Cerebellar nuclear complex (tissue), 1 donor: ENCODE results near the gene CHP1.
"Not testable (repeated sequence)": the region's sequence is repeated elsewhere in the genome, so short reads cannot be mapped to it uniquely, and the experiment has no call there.

Source experiments
- DNase-seq, 2 experiments: peaks; one replicate each; lab custom pipeline; 2025; lab: John Stamatoyannopoulos, UW

Gene CHP1

GRCh38 chr15:41230650-41231421, at the start of gene CHP1, which contains the start of gene EXD1:
TSS of gene CHP1 (plus strand) at chr15:41231268. CDS start at chr15:41231383, 115 bp downstream.
TSS of gene EXD1 (minus strand) at chr15:41230757. CDS start at chr15:41226575, 4,182 bp downstream.
- DNase-seq: peak; percentile 54 to 82

- DNase-seq: no peak
Observed at GRCh38 chr15:41182266-41182665, 48.8 kb upstream of the CHP1 start.

- no peak for DNase-seq
Observed at GRCh38 chr15:41183581-41183980, 47.5 kb upstream of the CHP1 start.

GRCh38 chr15:41194444-41194843, 36.6 kb upstream of the CHP1 start:
- no peak for DNase-seq

GRCh38 chr15:41199470-41199869, 31.6 kb upstream of the CHP1 start:
- DNase-seq: no peak

GRCh38 chr15:41203395-41203794, 27.7 kb upstream of the CHP1 start:
- DNase-seq: no peak

- DNase-seq: no peak
Observed at GRCh38 chr15:41205315-41205714, 25.8 kb upstream of the CHP1 start.

- DNase-seq: no peak
Observed at GRCh38 chr15:41207687-41208448, 23.2 kb upstream of the CHP1 start.

GRCh38 chr15:41215708-41216107, 15.4 kb upstream of the CHP1 start:
- DNase-seq: no peak

GRCh38 chr15:41218851-41219250, 12.2 kb upstream of the CHP1 start:
- DNase-seq: no peak

GRCh38 chr15:41219381-41219780, 11.7 kb upstream of the CHP1 start:
- no peak for DNase-seq

- no peak for DNase-seq
Observed at GRCh38 chr15:41230345-41230649, 771 bp upstream of the CHP1 start.

GRCh38 chr15:41231422-41232226, 556 bp downstream of the CHP1 start:
- DNase-seq: no peak

- DNase-seq: no peak
Observed at GRCh38 chr15:41233367-41233771, 2.3 kb downstream of the CHP1 start.

- DNase-seq: not testable (repeated sequence)
Observed at GRCh38 chr15:41235228-41235627, 4.2 kb downstream of the CHP1 start.

- no peak for DNase-seq
Observed at GRCh38 chr15:41235929-41236328, 4.9 kb downstream of the CHP1 start.

- DNase-seq: no peak
Observed at GRCh38 chr15:41238100-41238499, 7.0 kb downstream of the CHP1 start.

GRCh38 chr15:41241221-41241964, 10.3 kb downstream of the CHP1 start:
- no peak for DNase-seq

- DNase-seq: not testable (repeated sequence)
Observed at GRCh38 chr15:41250745-41251144, 19.7 kb downstream of the CHP1 start.

GRCh38 chr15:41251411-41251810, 20.3 kb downstream of the CHP1 start:
- no peak for DNase-seq

GRCh38 chr15:41254560-41254959, 23.5 kb downstream of the CHP1 start:
- DNase-seq: no peak

GRCh38 chr15:41256103-41256502, 25.0 kb downstream of the CHP1 start:
- no peak for DNase-seq
